SK-N-SH treated with all-trans-retinoic acid at 6 μM for 48 hours (cell line): ENCODE data around the gene QSER1.

ENCODE experiments used
- ARNTL ChIP-seq: fragments of 450-650 bp; formaldehyde crosslinking; IDR thresholded peaks from 2 replicates; pipeline ENCODE4 v1.5.0; 2020; ENCODE audit warnings: low read depth, mild to moderate bottlenecking, moderate library complexity, borderline replicate concordance
- BACH2 ChIP-seq: fragments of 250-450 bp; sonication (Bioruptor Pico); IDR thresholded peaks from 2 replicates; pipeline ENCODE4 v1.9.0; 2021; ENCODE audit warnings: mild to moderate bottlenecking, borderline replicate concordance
- ZNF70 ChIP-seq: fragments of 450-650 bp; formaldehyde crosslinking; IDR thresholded peaks from 2 replicates; pipeline ENCODE4 v1.5.0; 2020; ENCODE audit warnings: mild to moderate bottlenecking, moderate library complexity
- TF ChIP-seq, protein P1 (sequence below): fragments of 250-450 bp; sonication (Bioruptor Pico); IDR thresholded peaks from 2 replicates; pipeline ENCODE4 v1.5.0; 2020; ENCODE audit warnings: mild to moderate bottlenecking, moderate library complexity

DNA sequence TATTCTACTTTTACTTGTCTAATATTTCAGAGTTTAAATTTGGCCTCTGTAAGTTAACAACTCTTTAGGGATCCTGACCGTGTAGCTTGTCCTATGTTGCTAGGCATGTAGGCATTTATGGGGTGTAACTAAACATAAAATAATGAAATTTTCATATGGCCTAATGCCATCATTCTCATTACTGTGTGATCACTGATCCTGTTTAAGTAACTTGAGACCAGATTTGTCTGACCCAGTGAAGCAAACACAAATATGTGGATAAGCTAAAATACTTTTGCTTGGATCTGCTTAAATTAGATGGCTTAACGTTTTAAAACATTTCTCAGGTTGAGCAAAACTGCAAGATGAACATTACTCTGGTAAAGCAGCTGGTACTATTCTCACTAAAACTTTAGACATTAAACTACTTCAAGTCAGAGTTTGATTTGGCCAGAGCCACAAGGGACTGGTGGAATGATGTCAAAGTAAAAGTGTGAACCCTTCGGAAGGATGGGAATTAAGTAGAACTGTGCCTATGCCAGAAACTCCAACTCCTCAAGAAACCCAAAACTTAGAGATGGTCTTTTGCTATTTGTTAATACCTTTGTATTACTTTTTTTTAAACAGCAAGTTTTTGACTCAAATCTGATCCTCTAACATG, 12.5 kb downstream of the QSER1 start:
- TF ChIP-seq ZNF70 (CRISPR knock-in tag) (no peak), BACH2 (CRISPR knock-in tag) (no peak), ARNTL (no peak)
- TF ChIP-seq, protein P1, sequence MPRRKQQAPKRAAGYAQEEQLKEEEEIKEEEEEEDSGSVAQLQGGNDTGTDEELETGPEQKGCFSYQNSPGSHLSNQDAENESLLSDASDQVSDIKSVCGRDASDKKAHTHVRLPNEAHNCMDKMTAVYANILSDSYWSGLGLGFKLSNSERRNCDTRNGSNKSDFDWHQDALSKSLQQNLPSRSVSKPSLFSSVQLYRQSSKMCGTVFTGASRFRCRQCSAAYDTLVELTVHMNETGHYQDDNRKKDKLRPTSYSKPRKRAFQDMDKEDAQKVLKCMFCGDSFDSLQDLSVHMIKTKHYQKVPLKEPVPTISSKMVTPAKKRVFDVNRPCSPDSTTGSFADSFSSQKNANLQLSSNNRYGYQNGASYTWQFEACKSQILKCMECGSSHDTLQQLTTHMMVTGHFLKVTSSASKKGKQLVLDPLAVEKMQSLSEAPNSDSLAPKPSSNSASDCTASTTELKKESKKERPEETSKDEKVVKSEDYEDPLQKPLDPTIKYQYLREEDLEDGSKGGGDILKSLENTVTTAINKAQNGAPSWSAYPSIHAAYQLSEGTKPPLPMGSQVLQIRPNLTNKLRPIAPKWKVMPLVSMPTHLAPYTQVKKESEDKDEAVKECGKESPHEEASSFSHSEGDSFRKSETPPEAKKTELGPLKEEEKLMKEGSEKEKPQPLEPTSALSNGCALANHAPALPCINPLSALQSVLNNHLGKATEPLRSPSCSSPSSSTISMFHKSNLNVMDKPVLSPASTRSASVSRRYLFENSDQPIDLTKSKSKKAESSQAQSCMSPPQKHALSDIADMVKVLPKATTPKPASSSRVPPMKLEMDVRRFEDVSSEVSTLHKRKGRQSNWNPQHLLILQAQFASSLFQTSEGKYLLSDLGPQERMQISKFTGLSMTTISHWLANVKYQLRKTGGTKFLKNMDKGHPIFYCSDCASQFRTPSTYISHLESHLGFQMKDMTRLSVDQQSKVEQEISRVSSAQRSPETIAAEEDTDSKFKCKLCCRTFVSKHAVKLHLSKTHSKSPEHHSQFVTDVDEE: no peak
